Spleen (tissue), 11 donors: Measurements from ENCODE around the gene GTSF1L. TPM values are rescaled to one million over a fixed set of nuclear protein-coding genes. Genes with fewer than 3 reads are reported as not detected.

Experiments used
- DNase-seq: peaks from one replicate; pipeline ENCODE4 v3.0.0-alpha.2; 2020
- H3K27ac ChIP-seq, 8 donors: fragments of 200-600 bp; sonication (generic) in 7 of 8; 1 replicate in 4 of 8; 2 replicates in 4 of 8; pipeline versions ENCODE4 v1.5.0 to v1.8.0; 2016 to 2021; ENCODE audit warnings: inconsistent platforms in 4 of 8, mild to moderate bottlenecking in 4 of 8, moderate library complexity in 1 of 8
- H3K27me3 ChIP-seq, 7 donors: fragments of 200-600 bp; sonication (generic) in 6 of 7; replicated peaks in 1 of 7; 1 replicate in 4 of 7; 2 replicates in 3 of 7; pipeline versions ENCODE4 v1.5.0 to v1.8.0; 2016 to 2021; ENCODE audit warnings: inconsistent platforms in 3 of 7, mild to moderate bottlenecking in 1 of 7
- H3K36me3 ChIP-seq, 6 donors: fragments of 200-600 bp; sonication (generic) in 5 of 6; 1 replicate in 4 of 6; 2 replicates in 2 of 6; pipeline versions ENCODE4 v1.5.0 to v1.8.0; 2016 to 2021; ENCODE audit warnings: inconsistent platforms in 2 of 6
- H3K4me1 ChIP-seq, 6 donors: fragments of 200-600 bp; sonication (generic) in 5 of 6; 1 replicate in 3 of 6; 2 replicates in 3 of 6; pipeline versions ENCODE4 v1.5.0 to v1.8.0; 2016 to 2021; ENCODE audit warnings: inconsistent platforms in 3 of 6
- H3K4me3 ChIP-seq, 8 donors: fragments of 200-600 bp; sonication (generic) in 7 of 8; 1 replicate in 4 of 8; 2 replicates in 4 of 8; pipeline versions ENCODE4 v1.5.0 to v1.8.0; 2016 to 2021; ENCODE audit warnings: inconsistent platforms in 4 of 8, mild to moderate bottlenecking in 4 of 8, moderate library complexity in 2 of 8
- H3K9me3 ChIP-seq, 8 donors: fragments of 200-600 bp; sonication (generic) in 7 of 8; 1 replicate in 4 of 8; 2 replicates in 4 of 8; pipeline versions ENCODE4 v1.5.0 to v1.8.0; 2016 to 2021; ENCODE audit warnings: inconsistent platforms in 4 of 8
- CTCF ChIP-seq, 11 experiments: fragments of 200-600 bp in 7 of 11; fragments of 450-650 bp in 4 of 11; sonication (generic) in 4 of 11; IDR thresholded peaks in 8 of 11; conservative IDR thresholded peaks in 3 of 11; 1 replicate in 7 of 11; 2 replicates in 4 of 11; pipeline versions ENCODE4 v1.4.0 to v1.8.0; 2016 to 2021; ENCODE audit warnings: antibody characterized with exemption in 11 of 11, inconsistent platforms in 4 of 11, mild to moderate bottlenecking in 1 of 11
- POLR2A ChIP-seq, 3 donors: fragments of 450-650 bp; IDR thresholded peaks; one replicate each; pipeline ENCODE4 v1.5.1; 2017; ENCODE audit warnings: antibody characterized with exemption in 3 of 3, mild to moderate bottlenecking in 1 of 3
- POLR2AphosphoS5 ChIP-seq, 3 donors: sonication (generic); formaldehyde crosslinking; IDR thresholded peaks; one replicate each; pipeline ENCODE4 v1.5.1; 2017; ENCODE audit warnings: antibody characterized with exemption in 3 of 3
- WGBS, 5 donors: extraction: QIAGEN DNeasy Blood & Tissue Kit in 3 of 5; methylation state at CpG; one replicate each; pipeline versions ENCODE4 v1.1.5 to v1.1.7; 2013 to 2018; 5-methylcytosine and 5-hydroxymethylcytosine counted together
- intact Hi-C: fragments of 100-400 bp; cut with DNase I; formaldehyde crosslinking; loops from one replicate; pipeline ENCODE4 v1.15.0; 2023; ENCODE audit warnings: low total_unique reads
- polyA plus RNA-seq, 3 donors: library from polyadenylated mRNA; stranded (reverse); fragments of 200-250 nt; gene quantifications; one replicate each; pipeline ENCODE4 v1.2.1, GENCODE V29; 2013
- total RNA-seq, 7 donors: library from RNA; depleted of rRNA in 3 of 7; stranded (reverse); fragments of >200 nt in 3 of 7; fragmentation: NEBNext Ultra II Directional in 4 of 7; extraction: Animal tissue kit (Norgen Biotek cat#: 25700) in 4 of 7; gene quantifications; one replicate each; pipeline versions ENCODE4 v1.1.0 to v1.2.1, GENCODE V29; 2016 to 2021
- donor health status: healthy with polysubstance abuse.
- donor health status: DM: no; HTN: no; CAD: no; lungs with moderate emphysema.
- donor health status: DM: no; HTN: no; CAD: no.
- donor health status: Bipolar disorder and iron deficiency.
- donor health status: healthy.
- donor health status: DM: no; HTN: no; CAD: no.
- donor health status: DM: yes; HTN: yes; CAD: no.

GTSF1L gene
- total and polyA plus RNA-seq, 10 donors = 0.40 to 3.0 (median 0.90) TPM; not detected in 5

GRCh38 chr20:43770342-43770741 is 43.5 kb upstream of the GTSF1L start:
- WGBS, 5 donors = 55 to 70% (median 63%) methylated on average over 3 of the region's 3 CpGs

GRCh38 chr20:43767686-43768474 is 41.1 kb upstream of the GTSF1L start:
- Histone ChIP-seq H3K9me3 (no peaks in the 10 kb centered on the region), H3K4me1 (no peaks in the 10 kb centered on the region), H3K27ac (no peak overlapping the region), H3K27me3 (peaks cover 0 to 52% (median 0%) of the 10 kb centered on the region in 7 donors), H3K4me3 (no peak overlapping the region), H3K36me3 (no peaks in the 10 kb centered on the region)
- 56 to 67% (median 60%) methylated on average over 5 of the region's 5 CpGs for WGBS, 5 donors
- intact Hi-C loops = no loop called here
- DNase-seq = no peak
- TF ChIP-seq CTCF (IDR thresholded peaks at IDR 0.05 in 8 of 11, conservative IDR thresholded peaks at IDR 0.05 in 3 of 11) = no peak
- TF ChIP-seq POLR2AphosphoS5 (IDR thresholded peaks at IDR 0.05) = no peak
- no peak for TF ChIP-seq POLR2A (IDR thresholded peaks at IDR 0.05)

More at GRCh38 chr20:43770342-43770741, 43.5 kb upstream of the GTSF1L start:
- no peak for DNase-seq
- Histone ChIP-seq H3K27me3 (peaks cover 0 to 66% (median 0%) of the 10 kb centered on the region in 7 donors), H3K9me3 (no peaks in the 10 kb centered on the region), H3K4me1 (no peaks in the 10 kb centered on the region), H3K27ac (no peak overlapping the region), H3K36me3 (no peaks in the 10 kb centered on the region), H3K4me3 (no peak overlapping the region)
- intact Hi-C loops = no loop called here
- TF ChIP-seq POLR2AphosphoS5 (IDR thresholded peaks at IDR 0.05) (no peak), CTCF (IDR thresholded peaks at IDR 0.05 in 8 of 11, conservative IDR thresholded peaks at IDR 0.05 in 3 of 11) (no peak), POLR2A (IDR thresholded peaks at IDR 0.05) (no peak)

GRCh38 chr20:43766917-43767316 is 40.1 kb upstream of the GTSF1L start:
- H3K36me3 ChIP-seq = no peaks in the 10 kb centered on the region
- DNase-seq = no peak
- intact Hi-C loops = no loop called here
- WGBS, 5 donors = 60 to 78% (median 76%) methylated on average over 7 to 9 of the region's 9 CpGs
- no peak overlapping the region for H3K4me3 ChIP-seq
- peaks cover 0 to 44% (median 0%) of the 10 kb centered on the region in 7 donors for H3K27me3 ChIP-seq
- no peaks in the 10 kb centered on the region for H3K9me3 ChIP-seq
- H3K4me1 ChIP-seq = no peaks in the 10 kb centered on the region
- no peak for TF ChIP-seq POLR2AphosphoS5 (IDR thresholded peaks at IDR 0.05)
- no peak overlapping the region for H3K27ac ChIP-seq

- Histone ChIP-seq H3K4me1 (no peaks in the 10 kb centered on the region), H3K36me3 (no peaks in the 10 kb centered on the region), H3K27me3 (peaks cover 0 to 39% (median 0%) of the 10 kb centered on the region in 7 donors), H3K4me3 (no peak overlapping the region), H3K27ac (no peak overlapping the region), H3K9me3 (no peaks in the 10 kb centered on the region)
- intact Hi-C loops = no loop called here
- TF ChIP-seq CTCF (IDR thresholded peaks at IDR 0.05 in 8 of 11, conservative IDR thresholded peaks at IDR 0.05 in 3 of 11) (no peak), POLR2A (IDR thresholded peaks at IDR 0.05) (no peak), POLR2AphosphoS5 (IDR thresholded peaks at IDR 0.05) (no peak)
- DNase-seq = no peak
- WGBS, 5 donors = 63 to 70% (median 68%) methylated on average over 6 of the region's 6 CpGs
Observed at GRCh38 chr20:43766385-43766784, 39.6 kb upstream of the GTSF1L start.
